ENCODE results near the gene COQ8B.

- no peak for TF ChIP-seq CTCF (IDR thresholded peaks at IDR 0.05)
- TF ChIP-seq POLR2A (IDR thresholded peaks at IDR 0.05) = no peak
Measured at GRCh38 chr19:40743926-40744325, 27.2 kb upstream of the COQ8B start.
